Natural killer cell (primary cell): ENCODE measurements around the gene HCN3. TPM values are rescaled to one million over a fixed set of nuclear protein-coding genes. Genes with fewer than 3 reads are reported as not detected.
"Not testable (repeated sequence)": the region's sequence is repeated elsewhere in the genome, so short reads cannot be mapped to it uniquely, and the experiment has no call there.

Source experiments
- ATAC-seq, 3 donors: fragments of 150-1000 bp in 2 of 3; fragments of 200-7000 bp in 1 of 3; cut with Tn5 transposase; 1 replicate in 1 of 3; 2 replicates in 2 of 3; pipeline ENCODE4 v1.10.0; 2021; ENCODE audit warnings: mild to moderate bottlenecking in 2 of 3, moderate library complexity in 2 of 3
- DNase-seq, 2 donors: peaks; one replicate each; pipeline versions ENCODE4 v3.0.0 to v3.0.0-alpha.2; 2013 to 2021; ENCODE audit warnings: mixed read lengths in 1 of 2
- H3K27ac ChIP-seq: one replicate; pipeline ENCODE4 v1.5.1; 2013; ENCODE audit warnings: mild to moderate bottlenecking, low read length
- H3K27me3 ChIP-seq: one replicate; pipeline ENCODE4 v1.6.1; 2013; ENCODE audit warnings: low read length; ENCODE audit not compliant: control insufficient read depth, insufficient read depth
- H3K36me3 ChIP-seq: one replicate; pipeline ENCODE4 v1.6.1; 2013; ENCODE audit warnings: low read length; ENCODE audit not compliant: control insufficient read depth, insufficient read depth
- H3K4me1 ChIP-seq: one replicate; pipeline ENCODE4 v1.6.1; 2013; ENCODE audit warnings: low read length; ENCODE audit not compliant: control insufficient read depth, insufficient read depth
- H3K4me3 ChIP-seq: one replicate; pipeline ENCODE4 v1.5.1; 2013; ENCODE audit warnings: low read length
- H3K9me3 ChIP-seq: one replicate; pipeline ENCODE4 v1.6.1; 2013; ENCODE audit warnings: low read length; ENCODE audit not compliant: control insufficient read depth, insufficient read depth
- H3K27ac Mint-ChIP-seq, 2 donors: one replicate each; pipeline ENCODE4 v1.8.0; 2022; ENCODE audit warnings: mild to moderate bottlenecking in 2 of 2, mixed read lengths in 2 of 2, moderate library complexity in 1 of 2
- H3K27me3 Mint-ChIP-seq, 2 donors: one replicate each; pipeline ENCODE4 v1.8.0; 2022; ENCODE audit warnings: low read depth in 2 of 2, mixed read lengths in 2 of 2
- H3K36me3 Mint-ChIP-seq: one replicate; pipeline ENCODE4 v1.8.0; 2022; ENCODE audit warnings: mixed read lengths
- H3K4me1 Mint-ChIP-seq, 2 donors: one replicate each; pipeline ENCODE4 v1.8.0; 2022; ENCODE audit warnings: mixed read lengths in 2 of 2
- H3K4me3 Mint-ChIP-seq: one replicate; pipeline ENCODE4 v1.8.0; 2022; ENCODE audit warnings: mild to moderate bottlenecking, moderate library complexity, mixed read lengths
- H3K9me3 Mint-ChIP-seq, 2 donors: one replicate each; pipeline ENCODE4 v1.8.0; 2022; ENCODE audit warnings: mixed read lengths in 2 of 2
- CTCF ChIP-seq: fragments of 200-600 bp; IDR thresholded peaks from one replicate; pipeline ENCODE4 v1.8.0; 2022; ENCODE audit warnings: antibody characterized with exemption
- WGBS: methylation state at CpG from one replicate; pipeline ENCODE4 v1.1.7; 2013; ENCODE audit warnings: missing lambda C conversion rate; ENCODE audit not compliant: insufficient coverage; 5-methylcytosine and 5-hydroxymethylcytosine counted together
- intact Hi-C: fragments of 100-400 bp; cut with micrococcal nuclease; formaldehyde crosslinking; loops from one replicate; pipeline ENCODE4 v1.14.2; 2022
- total RNA-seq, 4 donors: library from RNA; stranded (reverse); fragments of 120-200 nt in 1 of 4; gene quantifications; one replicate each; pipeline versions ENCODE4 v1.2.3 to v1.2.4, GENCODE V29; 2013 to 2022

The HCN3 gene
- 1 to 10 TPM; 2.0 to 3.4 (median 2.6) TPM for total RNA-seq
- 0.74 TPM for total RNA-seq (2013)

GRCh38 chr1:155277070-155277901 lies at the start of gene HCN3:
Gene HCN3, plus strand, starts transcription at chr1:155277463. Its CDS starts 128 bp downstream, at chr1:155277591.
- DNase-seq (peak; percentile 74 to 96), ATAC-seq (peak; percentile 47 to 67 (median 56))
- peak; percentile 63 for TF ChIP-seq CTCF
- H3K27me3 Mint-ChIP-seq: no peaks in the 10 kb centered on the region
- Histone ChIP-seq H3K27me3 (no peaks in the 10 kb centered on the region), H3K4me1 (peaks cover 35% of the 10 kb centered on the region), H3K9me3 (no peaks in the 10 kb centered on the region), H3K27ac (peak within 1 kb of the TSS; percentile 47), H3K4me3 (peak within 1 kb of the TSS; percentile 28), H3K36me3 (no peaks in the 10 kb centered on the region)
- intact Hi-C loops: no loop called here
- H3K4me1 Mint-ChIP-seq: peaks cover 32 to 46% of the 10 kb centered on the region in 2 donors
- H3K9me3 Mint-ChIP-seq: no peaks in the 10 kb centered on the region
- no peaks in the 10 kb centered on the region for H3K36me3 Mint-ChIP-seq
- H3K27ac Mint-ChIP-seq: peak within 1 kb of the TSS in 1 of 2 donors; percentile 71
- peak within 1 kb of the TSS; percentile 83 for H3K4me3 Mint-ChIP-seq
- 1% methylated on average over 68 of the region's 68 CpGs for WGBS

- H3K27me3 Mint-ChIP-seq: no peaks in the 10 kb centered on the region
- no peaks in the 10 kb centered on the region for H3K9me3 Mint-ChIP-seq
- Histone ChIP-seq H3K9me3 (no peaks in the 10 kb centered on the region), H3K27ac (peak overlapping the region; percentile 84), H3K4me3 (peak overlapping the region; percentile 79), H3K27me3 (no peaks in the 10 kb centered on the region), H3K4me1 (peaks cover 26% of the 10 kb centered on the region), H3K36me3 (no peaks in the 10 kb centered on the region)
- TF ChIP-seq CTCF: no peak
- WGBS: 76% methylated on average over 9 of the region's 9 CpGs
- ATAC-seq (no peak), DNase-seq (no peak)
- no peaks in the 10 kb centered on the region for H3K36me3 Mint-ChIP-seq
- H3K27ac Mint-ChIP-seq: peak overlapping the region; percentile 85 to 96
- intact Hi-C loops: loop anchor here (5.0 kb wide), 2 partner anchors 36 to 51 kb away; no protein-coding TSS in a partner anchor
- H3K4me1 Mint-ChIP-seq: peaks cover 12 to 17% of the 10 kb centered on the region in 2 donors
- peak overlapping the region; percentile 86 for H3K4me3 Mint-ChIP-seq
Measured at GRCh38 chr1:155228096-155228427, 49.2 kb upstream of the HCN3 start.

GRCh38 chr1:155231302-155231701 lies 46.0 kb upstream of the HCN3 start:
- WGBS: 59% methylated on average over 3 of the region's 3 CpGs
- intact Hi-C loops, H3K27me3 Mint-ChIP-seq, H3K9me3 Mint-ChIP-seq, H3K9me3 ChIP-seq, H3K27ac ChIP-seq, ATAC-seq, H3K36me3 ChIP-seq, H3K27ac Mint-ChIP-seq, H3K27me3 ChIP-seq, H3K4me3 Mint-ChIP-seq, DNase-seq, H3K4me3 ChIP-seq, H3K36me3 Mint-ChIP-seq: not testable (repeated sequence)
- peaks cover 12 to 13% of the 10 kb centered on the region in 2 donors for H3K4me1 Mint-ChIP-seq
- peaks cover 17% of the 10 kb centered on the region for H3K4me1 ChIP-seq

GRCh38 chr1:155232001-155232978 lies 45.0 kb upstream of the HCN3 start:
- H3K9me3 Mint-ChIP-seq, H3K27ac Mint-ChIP-seq, H3K9me3 ChIP-seq, H3K4me3 Mint-ChIP-seq, H3K4me1 ChIP-seq, H3K36me3 Mint-ChIP-seq, DNase-seq, intact Hi-C loops, H3K4me3 ChIP-seq, H3K4me1 Mint-ChIP-seq, H3K27me3 Mint-ChIP-seq, ATAC-seq, H3K27ac ChIP-seq, H3K27me3 ChIP-seq: not testable (repeated sequence)
- H3K36me3 ChIP-seq: peaks cover 16% of the 10 kb centered on the region
- 92% methylated on average over 12 of the region's 13 CpGs for WGBS

- H3K4me3 Mint-ChIP-seq, H3K4me1 Mint-ChIP-seq, H3K27me3 ChIP-seq, ATAC-seq, DNase-seq, H3K27me3 Mint-ChIP-seq, H3K4me1 ChIP-seq, H3K36me3 Mint-ChIP-seq, H3K4me3 ChIP-seq, H3K9me3 ChIP-seq, H3K9me3 Mint-ChIP-seq, intact Hi-C loops, H3K27ac ChIP-seq, H3K27ac Mint-ChIP-seq: not testable (repeated sequence)
- H3K36me3 ChIP-seq: peaks cover 22% of the 10 kb centered on the region
- WGBS: 100% methylated on average over 1 of the region's 5 CpGs
Measured at GRCh38 chr1:155233502-155233901, 43.8 kb upstream of the HCN3 start.

GRCh38 chr1:155235375-155235774 lies 41.9 kb upstream of the HCN3 start:
- H3K36me3 ChIP-seq: peaks cover 22% of the 10 kb centered on the region
- H3K27ac Mint-ChIP-seq, H3K4me1 Mint-ChIP-seq, H3K27ac ChIP-seq, H3K27me3 Mint-ChIP-seq, H3K4me1 ChIP-seq, H3K27me3 ChIP-seq, intact Hi-C loops, H3K9me3 Mint-ChIP-seq, H3K9me3 ChIP-seq, H3K36me3 Mint-ChIP-seq, ATAC-seq, H3K4me3 ChIP-seq, H3K4me3 Mint-ChIP-seq, DNase-seq: not testable (repeated sequence)
- WGBS: 97% methylated on average over 4 of the region's 9 CpGs
